ENCODE data around the gene CTNNBL1. TPM values are rescaled to one million over a fixed set of nuclear protein-coding genes. Genes with fewer than 3 reads are reported as not detected.

CTNNBL1 gene
- total RNA-seq, 1 experiment from 2014 or later = 64.4 TPM

DNA sequence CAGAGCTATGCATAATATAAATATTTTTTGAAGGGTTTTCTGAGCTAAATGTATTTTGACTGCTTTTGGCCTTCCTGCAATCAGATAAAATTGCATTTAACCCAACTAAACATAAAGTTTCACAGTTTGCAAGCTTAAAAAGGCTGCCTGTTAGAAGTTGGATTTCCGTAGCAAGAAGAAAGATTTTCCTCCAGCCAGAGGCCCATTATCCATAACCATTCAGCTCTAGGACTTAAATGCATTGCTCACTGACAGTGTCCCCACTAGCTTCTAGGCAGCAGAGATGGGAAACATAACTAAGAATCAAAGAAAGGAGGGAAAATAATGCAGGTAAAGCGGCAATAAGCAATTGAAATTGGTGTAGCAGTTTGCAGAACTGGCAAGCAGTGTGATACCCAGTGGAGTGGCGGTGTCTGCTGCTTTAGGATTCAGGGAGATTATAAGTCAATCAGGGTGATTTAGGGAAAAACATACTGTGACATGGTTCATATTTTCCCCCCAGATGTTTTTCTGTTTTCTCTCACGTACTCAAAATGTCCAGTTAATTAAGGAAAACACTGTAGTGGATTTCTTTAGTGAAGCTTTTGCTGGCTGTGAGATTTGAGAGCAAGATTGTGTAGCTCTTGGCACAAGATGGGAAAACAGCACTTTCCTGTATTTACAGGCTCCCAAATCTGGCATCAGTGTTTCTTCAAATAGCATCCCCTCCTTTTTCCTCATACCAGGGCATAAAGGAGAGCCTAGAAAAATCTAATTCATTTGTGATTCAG lies 69.1 kb downstream of the CTNNBL1 start (continued):
- TF ChIP-seq ZBTB21 (CRISPR knock-in tag; IDR thresholded peaks at IDR 0.05; ENCODE audit: borderline replicate concordance) (no peak), SP1 (CRISPR knock-in tag; conservative IDR thresholded peaks at IDR 0.05) (no peak), PRDM15 (CRISPR knock-in tag; IDR thresholded peaks at IDR 0.05) (no peak), ATF1 (CRISPR knock-in tag; IDR thresholded peaks at IDR 0.05) (no peak), ZBTB43 (CRISPR knock-in tag; IDR thresholded peaks at IDR 0.05) (no peak), JUN (CRISPR knock-in tag; IDR thresholded peaks at IDR 0.05) (no peak)

DNA sequence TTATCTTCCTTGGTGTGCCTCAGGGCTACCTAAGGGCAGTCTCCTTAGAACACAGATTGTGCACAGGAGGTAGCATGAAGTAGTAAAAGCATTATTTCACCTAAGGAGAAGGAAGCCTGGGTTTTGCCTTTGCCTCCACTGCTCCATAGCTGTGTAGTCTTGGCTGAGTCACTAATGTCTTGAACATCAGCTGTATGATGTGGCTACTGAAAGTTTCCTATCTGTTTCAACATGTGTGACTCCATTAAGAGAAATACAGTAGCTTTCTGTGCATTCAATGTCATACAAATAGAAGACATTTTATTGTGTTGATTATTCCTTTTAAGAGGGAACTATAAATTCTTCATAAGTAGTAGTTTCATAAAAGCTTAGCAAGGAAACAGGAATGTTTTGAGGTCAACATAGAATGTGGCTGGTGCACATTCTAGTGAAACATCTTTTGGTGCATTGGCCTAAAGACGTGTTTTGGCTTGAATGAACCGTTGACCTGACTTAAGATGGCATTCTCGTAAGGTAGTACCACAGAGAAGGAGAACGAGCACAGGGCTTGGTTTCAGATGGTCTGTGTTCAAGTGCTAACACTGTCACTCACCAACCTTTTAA lies 70.6 kb downstream of the CTNNBL1 start:
- DNase-seq (ENCODE audit: low spot score) (no peak), ATAC-seq (no peak)
- Mint-ChIP-seq H3K4me3 (no peak overlapping the region), H3K4me1 (no peaks in the 10 kb centered on the region), H3K36me3 (no peaks in the 10 kb centered on the region), H3K27me3 (ENCODE audit: low read depth) (no peaks in the 10 kb centered on the region), H3K9me3 (no peaks in the 10 kb centered on the region), H3K27ac (no peak overlapping the region)
- CTCF ChIA-PET = no interaction called here
- TF ChIP-seq ARID4B (CRISPR knock-in tag; IDR thresholded peaks at IDR 0.05; ENCODE audit: borderline replicate concordance) (no peak), HMGXB4 (CRISPR knock-in tag; IDR thresholded peaks at IDR 0.05) (no peak), IRF2 (CRISPR knock-in tag; IDR thresholded peaks at IDR 0.05; ENCODE audit: borderline replicate concordance, low read depth) (no peak), ETV6 (CRISPR knock-in tag; IDR thresholded peaks at IDR 0.05) (no peak)
- TF ChIP-seq, protein P1, sequence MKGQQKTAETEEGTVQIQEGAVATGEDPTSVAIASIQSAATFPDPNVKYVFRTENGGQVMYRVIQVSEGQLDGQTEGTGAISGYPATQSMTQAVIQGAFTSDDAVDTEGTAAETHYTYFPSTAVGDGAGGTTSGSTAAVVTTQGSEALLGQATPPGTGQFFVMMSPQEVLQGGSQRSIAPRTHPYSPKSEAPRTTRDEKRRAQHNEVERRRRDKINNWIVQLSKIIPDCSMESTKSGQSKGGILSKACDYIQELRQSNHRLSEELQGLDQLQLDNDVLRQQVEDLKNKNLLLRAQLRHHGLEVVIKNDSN (CRISPR knock-in tag; IDR thresholded peaks at IDR 0.05) = no peak
- POLR2A ChIA-PET = no interaction called here
